ENCODE data around the gene ADAMTS2. TPM values are rescaled to one million over a fixed set of nuclear protein-coding genes. Genes with fewer than 3 reads are reported as not detected.

ADAMTS2 gene
- total RNA-seq, 1 donor from 2014 or later, result 7.7 TPM

- no peak for DNase-seq (ENCODE audit: extremely low spot score, unreplicated experiment)
- Mint-ChIP-seq H3K27ac (no peak overlapping the region), H3K4me1 (ENCODE audit: unreplicated experiment) (no peaks in the 10 kb centered on the region), H3K27me3 (peaks cover 64% of the 10 kb centered on the region), H3K36me3 (no peaks in the 10 kb centered on the region), H3K4me3 (no peak overlapping the region), H3K9me3 (no peaks in the 10 kb centered on the region)
- no peak for TF ChIP-seq CTCF (conservative IDR thresholded peaks at IDR 0.05)
These were observed 3.6 kb upstream of the ADAMTS2 start for GRCh38 chr5:179348843-179349242.

- no peak overlapping the region for H3K27ac Mint-ChIP-seq
- no peaks in the 10 kb centered on the region for H3K36me3 Mint-ChIP-seq
- H3K27me3 Mint-ChIP-seq, result peaks cover 70% of the 10 kb centered on the region
- no peaks in the 10 kb centered on the region for H3K9me3 Mint-ChIP-seq
- peaks cover 4% of the 10 kb centered on the region for H3K4me1 Mint-ChIP-seq (ENCODE audit: unreplicated experiment)
- no peak for DNase-seq (ENCODE audit: extremely low spot score, unreplicated experiment)
- peak overlapping the region; percentile 52 for H3K4me3 Mint-ChIP-seq
- no peak for TF ChIP-seq CTCF (conservative IDR thresholded peaks at IDR 0.05)
These were observed 2.8 kb upstream of the ADAMTS2 start for GRCh38 chr5:179348011-179348530.

GRCh38 chr5:179347581-179347980 is 2.3 kb upstream of the ADAMTS2 start:
- Mint-ChIP-seq H3K4me3 (peak overlapping the region; percentile 52), H3K4me1 (ENCODE audit: unreplicated experiment) (peaks cover 8% of the 10 kb centered on the region), H3K27ac (no peak overlapping the region), H3K36me3 (no peaks in the 10 kb centered on the region), H3K27me3 (peaks cover 74% of the 10 kb centered on the region), H3K9me3 (no peaks in the 10 kb centered on the region)
- TF ChIP-seq CTCF (conservative IDR thresholded peaks at IDR 0.05), result no peak
- no peak for DNase-seq (ENCODE audit: extremely low spot score, unreplicated experiment)

GRCh38 chr5:179346875-179347274 is 1.6 kb upstream of the ADAMTS2 start:
- Mint-ChIP-seq H3K4me3 (peak overlapping the region; percentile 80), H3K4me1 (ENCODE audit: unreplicated experiment) (peaks cover 8% of the 10 kb centered on the region), H3K27ac (no peak overlapping the region), H3K9me3 (no peaks in the 10 kb centered on the region), H3K27me3 (peaks cover 74% of the 10 kb centered on the region), H3K36me3 (no peaks in the 10 kb centered on the region)
- no peak for DNase-seq (ENCODE audit: extremely low spot score, unreplicated experiment)
- TF ChIP-seq CTCF (conservative IDR thresholded peaks at IDR 0.05), result no peak

- peaks cover 8% of the 10 kb centered on the region for H3K4me1 Mint-ChIP-seq (ENCODE audit: unreplicated experiment)
- peak overlapping the region; percentile 80 for H3K4me3 Mint-ChIP-seq
- no peak for DNase-seq (ENCODE audit: extremely low spot score, unreplicated experiment)
- TF ChIP-seq CTCF (conservative IDR thresholded peaks at IDR 0.05), result no peak
- peaks cover 73% of the 10 kb centered on the region for H3K27me3 Mint-ChIP-seq
- no peak overlapping the region for H3K27ac Mint-ChIP-seq
- H3K36me3 Mint-ChIP-seq, result no peaks in the 10 kb centered on the region
- H3K9me3 Mint-ChIP-seq, result no peaks in the 10 kb centered on the region
These were observed 1.1 kb upstream of the ADAMTS2 start for GRCh38 chr5:179346401-179346800.

- Mint-ChIP-seq H3K27me3 (peaks cover 73% of the 10 kb centered on the region), H3K36me3 (no peaks in the 10 kb centered on the region), H3K4me3 (no peak overlapping the region), H3K9me3 (no peaks in the 10 kb centered on the region), H3K27ac (no peak overlapping the region), H3K4me1 (ENCODE audit: unreplicated experiment) (peaks cover 8% of the 10 kb centered on the region)
- no peak for TF ChIP-seq CTCF (conservative IDR thresholded peaks at IDR 0.05)
- no peak for DNase-seq (ENCODE audit: extremely low spot score, unreplicated experiment)
These were observed 153 bp downstream of the ADAMTS2 start for GRCh38 chr5:179345183-179345432.
